Osteoblast (primary cell): Measurements from ENCODE around the gene ZNF540. TPM values are rescaled to one million over a fixed set of nuclear protein-coding genes. Genes with fewer than 3 reads are reported as not detected.

ENCODE experiments used
- DNase-seq: peaks from one replicate; pipeline ENCODE4 v3.0.0; 2011; ENCODE audit warnings: low spot score, mixed read lengths; ENCODE audit not compliant: insufficient read length; ENCODE audit errors: missing footprints
- H2AFZ ChIP-seq: 2 replicates; pipeline ENCODE4 v1.6.0; 2011; ENCODE audit warnings: mild to moderate bottlenecking, low read length
- H3K27ac ChIP-seq: 2 replicates; pipeline ENCODE4 v1.5.1; 2011; ENCODE audit warnings: mild to moderate bottlenecking, low read depth, low read length, moderate library complexity
- H3K27me3 ChIP-seq: 2 replicates; pipeline ENCODE4 v1.6.0; 2012; ENCODE audit warnings: mild to moderate bottlenecking, control low read depth, inconsistent platforms, low read length, moderate library complexity; ENCODE audit not compliant: insufficient read depth
- H3K36me3 ChIP-seq: 2 replicates; pipeline ENCODE4 v1.5.1; 2011; ENCODE audit warnings: mild to moderate bottlenecking, low read length, control low read depth, moderate library complexity; ENCODE audit not compliant: insufficient read depth
- H3K4me1 ChIP-seq: 2 replicates; pipeline ENCODE4 v1.5.1; 2011; ENCODE audit warnings: mild to moderate bottlenecking, low read length, control low read depth, moderate library complexity; ENCODE audit not compliant: insufficient read depth
- H3K4me2 ChIP-seq: 2 replicates; pipeline ENCODE4 v1.6.0; 2011; ENCODE audit warnings: mild to moderate bottlenecking, low read length; ENCODE audit not compliant: insufficient read depth
- H3K4me3 ChIP-seq: fragments of 200-600 bp; sonication (generic); 3 replicates; pipeline ENCODE4 v1.5.1; 2012; ENCODE audit warnings: mild to moderate bottlenecking, low read length, inconsistent platforms; ENCODE audit not compliant: insufficient read depth
- H3K79me2 ChIP-seq: 2 replicates; pipeline ENCODE4 v1.6.0; 2012; ENCODE audit warnings: mild to moderate bottlenecking, low read length, control low read depth, inconsistent platforms; ENCODE audit not compliant: insufficient read depth
- H3K9me3 ChIP-seq: 2 replicates; pipeline ENCODE4 v1.5.1; 2011; ENCODE audit warnings: low read depth, low read length, control low read depth
- H4K20me1 ChIP-seq: 2 replicates; pipeline ENCODE4 v1.6.0; 2012; ENCODE audit warnings: mild to moderate bottlenecking, low read length, control low read depth; ENCODE audit not compliant: insufficient read depth
- CTCF ChIP-seq: IDR thresholded peaks from 2 replicates; pipeline ENCODE4 v1.5.1; 2011; ENCODE audit warnings: mild to moderate bottlenecking, low read depth, low read length, moderate library complexity; ENCODE audit errors: extremely low read depth
- total RNA-seq: library from RNA; depleted of rRNA; stranded (reverse); fragments of >200 nt; gene quantifications from 2 replicates; pipeline ENCODE4 v1.2.3, GENCODE V29; 2012

Gene ZNF540
- total RNA-seq, 1 donor: 0.72 TPM

GRCh38 chr19:37564624-37565369 is 29.9 kb upstream of the ZNF540 start:
- no peaks in the 10 kb centered on the region for H3K36me3 ChIP-seq
- no peaks in the 10 kb centered on the region for H3K79me2 ChIP-seq
- H3K4me3 ChIP-seq: no peak overlapping the region
- H3K4me2 ChIP-seq: no peak overlapping the region
- H3K4me1 ChIP-seq: no peaks in the 10 kb centered on the region
- peaks cover 54% of the 10 kb centered on the region for H3K9me3 ChIP-seq
- TF ChIP-seq CTCF: no peak
- no peaks in the 10 kb centered on the region for H3K27me3 ChIP-seq
- no peak overlapping the region for H3K27ac ChIP-seq
- H4K20me1 ChIP-seq: no peaks in the 10 kb centered on the region
- H2AFZ ChIP-seq: no peak overlapping the region
- peak; percentile 32 for DNase-seq

- H2AFZ ChIP-seq: no peak overlapping the region
- no peak overlapping the region for H3K4me3 ChIP-seq
- DNase-seq: no peak
- H3K9me3 ChIP-seq: peaks cover 59% of the 10 kb centered on the region
- H3K4me2 ChIP-seq: no peak overlapping the region
- no peaks in the 10 kb centered on the region for H3K79me2 ChIP-seq
- H3K4me1 ChIP-seq: no peaks in the 10 kb centered on the region
- no peaks in the 10 kb centered on the region for H3K36me3 ChIP-seq
- TF ChIP-seq CTCF: no peak
- H3K27ac ChIP-seq: no peak overlapping the region
- no peaks in the 10 kb centered on the region for H3K27me3 ChIP-seq
- no peaks in the 10 kb centered on the region for H4K20me1 ChIP-seq
Measured at GRCh38 chr19:37565370-37565669, 29.4 kb upstream of the ZNF540 start.

- Histone ChIP-seq H3K4me3 (no peak overlapping the region), H3K79me2 (no peaks in the 10 kb centered on the region), H2AFZ (no peak overlapping the region), H3K27ac (no peak overlapping the region), H4K20me1 (no peaks in the 10 kb centered on the region), H3K4me1 (no peaks in the 10 kb centered on the region), H3K27me3 (no peaks in the 10 kb centered on the region), H3K9me3 (peaks cover 30% of the 10 kb centered on the region), H3K4me2 (no peak overlapping the region), H3K36me3 (no peaks in the 10 kb centered on the region)
- no peak for DNase-seq
- no peak for TF ChIP-seq CTCF
Measured at GRCh38 chr19:37572203-37572602, 22.5 kb upstream of the ZNF540 start.

- Histone ChIP-seq H3K27me3 (no peaks in the 10 kb centered on the region), H3K4me2 (no peak overlapping the region), H3K4me3 (no peak overlapping the region)
Measured at GRCh38 chr19:37583340-37583739, 11.3 kb upstream of the ZNF540 start.

More at GRCh38 chr19:37583340-37583739, 11.3 kb upstream of the ZNF540 start:
- Histone ChIP-seq H3K9me3 (peaks cover 3% of the 10 kb centered on the region), H3K27ac (no peak overlapping the region), H4K20me1 (no peaks in the 10 kb centered on the region), H2AFZ (no peak overlapping the region), H3K79me2 (no peaks in the 10 kb centered on the region), H3K36me3 (peaks cover 3% of the 10 kb centered on the region), H3K4me1 (no peaks in the 10 kb centered on the region)
- TF ChIP-seq CTCF: no peak
- no peak for DNase-seq
